AG10803 (cell line): Measurements from ENCODE around the gene SYCP1.

Experiments used
- DNase-seq: peaks from one replicate; pipeline ENCODE4 v3.0.0; 2010; ENCODE audit warnings: low read depth
- H3K4me3 ChIP-seq: 2 replicates; pipeline ENCODE4 v1.5.1; 2011; ENCODE audit warnings: mild to moderate bottlenecking, low read length, control low read depth
- CTCF ChIP-seq: conservative IDR thresholded peaks from 2 replicates; pipeline ENCODE4 v1.5.1; 2011; ENCODE audit warnings: mild to moderate bottlenecking, low read length, control low read depth, inconsistent platforms

The SYCP1 gene

GRCh38 chr1:115023593-115023992 is 168.9 kb downstream of the SYCP1 start:
- no peak for TF ChIP-seq CTCF
- no peak overlapping the region for H3K4me3 ChIP-seq
- DNase-seq: no peak

GRCh38 chr1:115029526-115029925 is 174.9 kb downstream of the SYCP1 start, which contains the start of gene TSHB:
Gene TSHB, plus strand, starts transcription at chr1:115029826. Its CDS starts 3,537 bp downstream, at chr1:115033363.
- TF ChIP-seq CTCF: no peak
- H3K4me3 ChIP-seq: no peak within 1 kb of the TSS
- DNase-seq: no peak

- H3K4me3 ChIP-seq: no peak overlapping the region
- no peak for TF ChIP-seq CTCF
- no peak for DNase-seq
Observed at GRCh38 chr1:115031595-115031994, 176.9 kb downstream of the SYCP1 start.

GRCh38 chr1:115035652-115036051 is 181.0 kb downstream of the SYCP1 start:
- DNase-seq: no peak
- TF ChIP-seq CTCF: no peak
- H3K4me3 ChIP-seq: no peak overlapping the region

GRCh38 chr1:115036814-115037507 is 182.3 kb downstream of the SYCP1 start:
- no peak for TF ChIP-seq CTCF
- DNase-seq: no peak
- H3K4me3 ChIP-seq: no peak overlapping the region

- no peak overlapping the region for H3K4me3 ChIP-seq
- DNase-seq: no peak
- TF ChIP-seq CTCF: no peak
Observed at GRCh38 chr1:115040501-115040900, 185.8 kb downstream of the SYCP1 start.

GRCh38 chr1:115041654-115042053 is 187.0 kb downstream of the SYCP1 start:
- H3K4me3 ChIP-seq: no peak overlapping the region
- no peak for DNase-seq
- peak; percentile 44 for TF ChIP-seq CTCF
